ENCODE measurements around the gene GNAQ.

The GNAQ gene

DNA sequence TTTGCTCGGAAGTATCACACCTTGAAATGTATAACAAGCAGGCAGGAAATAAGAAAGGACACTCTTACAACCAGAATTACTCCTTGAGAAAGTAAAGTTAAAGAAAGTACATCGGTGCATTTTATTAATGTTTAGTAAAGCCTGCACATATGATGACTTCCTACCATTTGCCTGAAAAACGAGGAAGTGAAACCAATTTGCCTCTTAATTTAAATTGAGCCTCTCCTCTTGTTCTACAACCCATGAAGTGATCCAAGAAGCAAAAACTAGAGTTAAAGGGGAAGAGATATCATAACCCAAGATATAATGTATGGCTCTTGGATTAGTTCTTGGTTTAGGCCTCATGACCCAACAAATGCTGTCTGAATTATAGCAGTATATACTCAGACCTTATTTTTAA is 95.6 kb downstream of the GNAQ start:
- no peak for FAIRE-seq

DNA sequence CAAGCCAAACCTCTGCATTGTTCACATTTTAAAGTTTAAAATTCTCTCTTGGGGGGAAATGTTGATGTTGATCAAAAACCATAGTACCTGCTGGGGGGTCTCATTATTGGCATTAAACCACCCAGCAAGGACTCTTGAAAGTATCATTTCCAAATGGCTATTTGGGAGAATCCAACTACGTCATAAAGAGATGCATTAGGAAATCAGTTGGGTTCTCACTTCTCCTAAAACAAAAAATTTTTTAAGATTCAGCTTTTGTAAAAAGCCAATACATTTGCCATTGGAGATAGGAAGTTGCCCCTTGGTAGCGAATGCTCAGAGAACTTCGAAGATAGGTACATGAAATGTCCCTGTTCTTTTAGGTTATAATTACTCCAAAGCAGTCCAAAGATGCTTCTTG is 96.4 kb downstream of the GNAQ start:
- no peak for FAIRE-seq

DNA sequence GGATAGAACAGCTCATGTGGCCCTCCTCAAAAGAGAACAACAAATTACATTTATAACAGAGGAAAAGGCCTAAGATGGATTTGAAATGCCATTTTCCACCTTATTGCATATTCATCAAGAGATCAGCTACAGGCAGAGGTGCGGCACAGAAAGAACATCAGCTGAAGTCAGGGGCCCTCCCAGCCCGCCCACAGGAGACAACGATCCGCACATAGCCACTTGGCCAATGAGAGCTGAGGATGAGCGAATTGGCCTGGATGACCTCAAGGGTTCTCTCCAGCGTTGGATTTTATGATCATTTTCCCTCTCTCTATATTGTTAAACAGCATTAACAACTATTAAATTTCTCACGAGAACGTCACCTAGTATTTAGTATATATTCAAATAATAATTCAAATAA is 97.6 kb downstream of the GNAQ start:
- no peak for FAIRE-seq

DNA sequence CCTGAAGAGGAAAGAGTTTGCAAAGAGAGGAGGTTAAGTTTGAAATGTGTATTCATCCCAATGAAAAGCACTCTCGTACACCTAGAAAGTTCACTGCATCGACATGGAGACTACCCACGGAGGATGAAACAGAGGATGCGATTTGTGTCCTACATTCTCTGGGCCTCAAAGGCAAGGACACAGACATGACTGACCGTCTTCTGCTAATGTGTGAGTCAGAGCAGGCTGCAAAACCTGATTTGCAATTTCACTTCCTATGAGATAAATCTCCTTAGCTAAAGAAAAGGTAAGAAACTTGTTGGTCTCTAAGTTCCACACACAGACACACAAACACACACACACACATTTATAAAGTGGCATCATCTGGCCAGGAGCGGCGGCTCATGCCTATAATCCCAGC is 98.6 kb downstream of the GNAQ start:
- no peak for FAIRE-seq

DNA sequence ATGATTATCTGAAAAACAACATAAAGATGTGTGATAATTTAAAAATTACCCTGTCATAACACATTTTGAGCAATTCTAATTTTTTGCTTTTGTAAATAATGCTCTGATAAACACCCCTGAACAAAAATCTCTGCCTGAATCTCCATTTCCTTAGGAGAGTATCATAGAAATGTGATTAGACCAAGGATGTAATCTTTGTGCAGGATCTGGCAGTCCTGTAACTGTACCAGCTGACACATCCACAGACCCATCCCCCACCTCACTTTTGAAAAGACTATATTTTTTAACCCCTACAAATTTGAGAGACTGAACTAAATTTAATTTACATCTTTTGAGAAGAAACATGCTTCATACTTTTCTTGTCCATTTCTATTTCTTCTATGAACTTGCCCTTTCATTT is 101.7 kb downstream of the GNAQ start:
- no peak for FAIRE-seq

DNA sequence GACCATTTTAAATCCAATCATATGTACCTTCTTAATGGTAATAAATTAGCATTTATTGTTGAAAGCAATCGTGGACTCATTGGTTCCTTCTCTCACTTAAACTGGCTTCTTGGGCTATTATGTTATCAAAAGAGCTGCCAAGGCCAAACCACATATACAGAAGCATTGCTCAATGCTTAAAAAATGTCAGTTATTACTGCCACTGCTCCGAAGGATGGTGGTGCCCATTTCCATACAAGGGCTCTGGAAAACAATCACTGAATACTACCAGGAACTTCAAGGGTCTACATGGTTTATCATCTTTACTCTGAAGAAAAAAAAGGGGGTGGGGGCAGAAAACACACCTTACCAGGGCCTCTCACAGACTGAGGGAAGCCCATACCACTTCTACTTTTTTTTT is 104.3 kb downstream of the GNAQ start:
- no peak for FAIRE-seq

DNA sequence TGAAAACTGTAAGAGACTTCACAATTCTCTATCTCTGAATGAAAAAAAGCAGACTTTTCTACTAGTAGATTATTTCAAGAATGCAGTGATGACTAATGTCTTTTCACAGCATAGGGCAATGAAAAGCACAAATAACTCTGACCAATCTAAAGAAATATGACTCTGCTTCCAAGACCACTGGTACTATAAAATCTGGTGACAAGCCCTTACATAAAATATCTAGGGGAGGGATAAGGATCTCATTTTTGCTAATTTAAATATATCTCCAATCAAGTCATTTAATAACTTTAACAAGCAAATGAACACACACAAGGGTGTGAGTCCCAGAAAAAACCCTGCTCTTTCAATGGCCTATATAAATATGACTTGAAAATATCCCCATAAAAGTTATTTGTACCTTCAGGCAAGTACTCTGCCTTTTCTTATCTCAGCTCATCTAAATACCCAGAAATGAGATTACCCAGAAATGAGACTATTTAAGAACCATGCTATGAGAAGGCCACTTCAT is 105.2 kb downstream of the GNAQ start:
- no peak for FAIRE-seq

DNA sequence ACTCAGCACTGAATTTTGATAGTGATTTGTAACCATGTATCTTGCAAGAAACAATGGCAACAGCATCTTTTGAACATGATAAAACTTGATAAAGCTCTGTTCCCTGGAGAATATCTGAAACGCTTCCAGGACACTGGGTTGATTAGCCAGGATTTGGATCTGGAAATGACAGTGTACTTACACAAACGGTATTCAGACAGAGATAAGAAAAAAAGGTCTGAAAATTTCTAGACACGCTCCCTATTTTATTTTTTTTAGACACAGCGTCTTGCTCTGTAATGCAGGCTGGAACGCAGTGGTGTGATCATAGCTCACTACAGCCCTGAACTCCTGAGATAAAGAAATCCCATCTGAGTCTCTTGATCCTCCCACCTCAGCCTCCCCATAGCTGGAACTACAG is 109.0 kb downstream of the GNAQ start:
- FAIRE-seq, result no peak

DNA sequence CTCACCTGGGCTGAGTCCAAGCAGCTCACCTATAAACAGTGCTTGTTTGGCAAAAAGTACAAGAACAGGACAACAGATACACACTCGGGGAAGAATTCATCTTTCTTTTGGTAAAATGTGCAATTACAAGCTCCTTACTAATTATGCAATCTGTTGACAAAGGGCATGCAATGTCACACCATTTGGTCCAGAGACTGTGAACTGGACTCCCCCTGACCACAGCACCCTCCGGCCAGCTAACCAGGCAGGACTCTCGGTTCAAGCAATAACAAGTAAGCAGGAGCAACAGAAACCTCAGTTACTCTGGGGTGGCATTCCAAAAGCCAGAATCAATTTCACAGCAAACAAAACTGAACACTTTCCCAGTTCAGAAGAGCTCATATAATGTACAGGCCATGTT is 113.8 kb downstream of the GNAQ start:
- FAIRE-seq, result no peak

DNA sequence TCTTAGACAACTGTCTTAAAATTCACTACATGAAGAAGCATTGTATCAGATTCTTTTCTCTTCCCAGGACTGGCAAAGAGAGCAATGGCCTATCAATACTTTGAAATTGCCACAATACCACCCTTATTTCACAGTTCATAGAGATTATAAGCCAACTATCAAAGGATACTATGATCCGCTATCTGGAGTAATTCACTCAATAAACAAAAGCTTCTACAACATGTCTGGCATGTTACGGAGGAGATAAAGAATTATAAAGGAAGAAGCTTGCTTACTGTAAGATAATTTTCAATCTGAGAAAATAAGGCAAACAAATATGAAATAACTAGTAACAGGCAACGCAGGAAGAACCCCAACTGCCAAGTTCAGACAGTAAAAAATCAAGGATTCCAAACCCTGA is 114.8 kb downstream of the GNAQ start:
- no peak for FAIRE-seq

DNA sequence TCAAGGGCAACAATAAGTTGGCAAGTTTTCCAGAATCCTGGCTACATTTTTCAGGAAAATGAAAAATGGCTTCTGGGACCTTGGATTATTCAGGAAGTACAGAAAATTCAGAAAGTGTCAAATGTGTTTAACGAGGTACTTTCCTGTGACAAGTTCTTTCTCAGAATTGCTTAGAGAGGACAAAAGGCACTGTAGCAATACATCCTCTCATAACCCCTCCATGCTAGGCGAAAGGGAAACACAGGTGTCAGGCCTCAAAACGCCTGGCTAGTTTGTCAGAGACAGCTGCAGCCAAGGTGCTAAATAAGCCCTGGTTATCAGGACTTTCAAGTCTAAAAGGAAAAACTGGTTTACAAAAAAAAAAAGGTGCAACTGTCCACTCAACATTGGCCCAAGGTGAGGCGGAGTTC is 115.2 kb downstream of the GNAQ start:
- no peak for FAIRE-seq

DNA sequence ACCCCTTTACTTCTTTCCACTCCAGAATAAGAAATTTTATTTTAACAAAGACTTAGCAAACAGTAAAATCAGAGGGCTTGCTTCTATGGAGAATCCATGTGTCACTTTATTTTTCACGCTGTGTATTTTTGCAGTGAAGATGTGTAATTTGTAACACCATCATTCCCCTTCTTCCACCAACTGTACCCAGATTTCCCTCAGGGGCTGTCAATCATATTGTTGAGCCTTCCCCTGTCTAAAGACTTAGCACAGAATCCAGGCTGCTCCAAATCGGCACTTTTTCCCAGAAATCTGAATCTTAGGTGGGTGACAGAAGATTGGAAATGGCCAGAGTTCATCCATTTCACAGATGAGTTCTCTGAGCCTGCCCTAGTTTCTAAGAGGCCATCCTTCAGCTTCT is 115.9 kb downstream of the GNAQ start:
- FAIRE-seq, result no peak

DNA sequence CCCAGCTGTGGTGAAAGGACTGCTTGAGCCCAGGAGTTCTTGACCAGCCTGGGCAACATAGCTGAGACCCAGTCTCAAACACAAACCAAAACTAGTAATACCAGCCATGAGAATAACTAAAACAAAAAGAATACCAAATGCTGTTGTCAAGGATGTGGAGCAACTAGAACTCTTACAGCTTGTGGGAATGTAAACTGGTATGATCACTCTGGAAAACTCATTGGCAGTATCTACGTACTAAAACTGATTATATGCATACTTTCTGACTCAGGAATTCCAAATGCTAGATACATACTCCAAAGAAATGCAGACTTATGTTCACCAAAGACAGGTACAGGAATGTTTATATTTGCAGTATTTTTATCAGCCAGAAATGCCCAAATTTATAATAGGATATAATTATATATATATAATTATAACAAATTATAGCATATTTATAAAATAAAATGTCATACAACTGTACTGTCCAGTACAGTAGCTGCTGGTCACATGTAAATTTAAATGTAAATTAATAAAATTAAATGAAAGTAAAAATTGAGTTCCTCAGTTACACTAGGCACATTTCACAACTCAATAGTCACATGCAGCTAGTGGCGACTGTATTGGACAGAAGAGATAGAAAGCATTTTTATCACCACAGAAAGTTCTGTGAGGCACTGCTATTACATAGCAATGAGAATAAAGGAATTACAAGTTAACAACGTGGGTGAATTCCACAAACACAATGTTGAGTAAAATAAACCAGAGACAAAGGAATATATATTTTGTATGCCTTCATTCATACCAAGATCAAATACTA is 118.5 kb downstream of the GNAQ start:
- no peak for FAIRE-seq

DNA sequence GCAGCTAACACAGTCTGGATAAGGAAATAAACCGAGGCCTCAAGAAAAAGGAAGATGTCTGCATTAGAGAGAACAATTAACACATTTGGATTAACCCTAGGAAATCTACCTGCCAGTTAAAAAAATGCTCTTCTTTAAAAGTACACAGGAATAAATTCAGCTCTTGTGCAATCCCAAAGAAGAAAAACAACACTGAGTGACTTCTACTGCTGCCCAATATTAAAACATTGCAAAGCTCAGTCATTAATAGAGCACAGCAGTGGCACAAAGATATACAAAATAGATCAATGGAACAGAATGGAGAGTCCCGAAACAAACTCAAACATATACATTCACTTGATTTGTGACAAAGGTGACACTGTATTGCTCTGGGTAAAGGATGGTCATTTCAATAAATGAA is 119.7 kb downstream of the GNAQ start:
- no peak for FAIRE-seq

DNA sequence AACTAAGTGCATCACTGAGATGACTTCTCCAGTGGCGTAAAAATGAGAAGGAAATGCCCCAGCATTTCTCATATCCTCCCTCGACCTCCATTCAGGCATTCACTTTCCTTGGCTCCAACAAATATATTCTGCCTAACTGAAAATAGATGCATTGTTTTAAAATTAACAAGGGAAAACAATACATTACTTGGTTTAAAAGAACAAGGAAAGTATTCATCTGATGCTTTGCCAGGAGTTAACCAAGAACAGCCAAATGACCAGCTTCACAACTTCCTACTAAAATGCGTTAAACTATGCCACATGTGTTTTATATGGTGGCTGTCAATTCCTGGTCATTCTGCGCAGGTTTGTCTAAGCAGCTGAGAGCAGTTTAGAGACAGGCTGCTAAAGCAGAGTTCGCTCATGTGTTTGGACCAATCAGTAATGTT is 121.4 kb downstream of the GNAQ start:
- FAIRE-seq, result no peak

DNA sequence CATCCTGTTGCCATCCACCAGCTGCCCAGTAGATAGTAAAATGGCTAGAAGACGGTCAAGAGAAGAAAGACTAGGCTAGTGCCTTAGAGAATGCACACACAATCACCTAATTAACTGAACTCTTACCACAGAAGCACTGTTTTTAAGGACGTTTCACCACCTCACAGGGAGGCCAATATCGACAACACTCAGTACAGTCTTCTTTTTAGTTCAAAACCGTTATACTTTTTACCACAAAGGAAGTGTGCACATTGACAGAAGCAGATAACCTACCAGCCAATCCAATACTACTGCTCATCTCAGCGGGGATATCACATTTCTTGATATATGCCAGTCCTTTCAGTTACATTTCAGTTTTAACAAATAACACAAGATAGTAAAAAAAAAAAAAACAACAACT is 122.3 kb downstream of the GNAQ start:
- no peak for FAIRE-seq

DNA sequence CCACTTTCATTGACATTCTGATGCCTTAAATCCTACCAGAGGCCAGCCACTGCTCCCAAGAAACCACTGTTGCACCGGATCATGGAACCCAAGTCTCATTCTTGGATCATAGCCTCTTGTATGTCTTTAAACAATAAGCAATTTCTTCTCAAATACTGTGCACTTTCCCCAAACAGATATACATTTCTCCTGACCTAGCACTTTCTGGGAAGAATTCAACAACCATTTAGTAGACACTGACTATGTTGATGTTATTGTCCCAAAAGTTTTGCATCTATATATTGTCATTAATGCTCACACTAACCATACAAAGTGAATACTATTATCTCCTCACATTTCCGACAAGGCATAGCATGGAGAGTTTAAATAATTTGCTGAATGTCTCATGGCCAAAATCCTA is 123.3 kb downstream of the GNAQ start:
- FAIRE-seq, result no peak

DNA sequence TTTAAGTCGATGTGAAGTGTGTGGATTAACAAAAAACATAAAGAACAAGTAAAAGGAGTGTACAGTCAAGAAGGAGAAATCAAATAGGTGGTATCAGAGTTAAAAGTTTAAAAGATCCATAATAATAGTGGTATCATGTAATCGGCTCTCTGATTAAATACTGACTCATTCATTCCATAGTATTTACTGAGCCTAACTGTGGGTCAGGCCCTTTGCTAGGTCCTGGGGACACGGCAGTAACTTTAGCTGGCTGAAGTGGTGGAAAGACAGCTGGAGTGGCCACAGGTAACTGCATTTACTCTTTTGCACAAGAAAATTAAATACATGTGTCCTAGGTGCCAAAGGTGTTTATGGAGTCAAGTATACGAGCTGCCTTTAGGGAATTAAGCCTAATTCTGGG is 124.0 kb downstream of the GNAQ start:
- no peak for FAIRE-seq

DNA sequence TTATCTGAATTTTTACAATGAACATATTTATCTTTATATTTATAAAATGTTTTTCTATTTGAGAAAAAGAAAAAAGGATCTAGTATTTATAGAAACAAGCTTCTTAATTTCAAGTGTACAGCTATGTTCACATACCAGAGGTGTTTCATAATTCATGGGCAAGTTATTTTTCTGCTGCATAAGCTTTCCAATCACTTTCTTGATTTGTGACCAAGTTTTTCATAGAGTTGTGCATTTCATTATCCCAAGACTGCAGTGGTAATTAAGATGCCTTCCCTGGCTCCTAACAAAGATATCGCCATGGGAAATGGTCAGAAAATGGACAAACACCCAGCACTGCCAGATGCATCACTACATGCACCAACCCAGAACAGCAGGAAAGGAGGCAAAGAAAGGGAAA is 124.6 kb downstream of the GNAQ start:
- FAIRE-seq, result no peak

DNA sequence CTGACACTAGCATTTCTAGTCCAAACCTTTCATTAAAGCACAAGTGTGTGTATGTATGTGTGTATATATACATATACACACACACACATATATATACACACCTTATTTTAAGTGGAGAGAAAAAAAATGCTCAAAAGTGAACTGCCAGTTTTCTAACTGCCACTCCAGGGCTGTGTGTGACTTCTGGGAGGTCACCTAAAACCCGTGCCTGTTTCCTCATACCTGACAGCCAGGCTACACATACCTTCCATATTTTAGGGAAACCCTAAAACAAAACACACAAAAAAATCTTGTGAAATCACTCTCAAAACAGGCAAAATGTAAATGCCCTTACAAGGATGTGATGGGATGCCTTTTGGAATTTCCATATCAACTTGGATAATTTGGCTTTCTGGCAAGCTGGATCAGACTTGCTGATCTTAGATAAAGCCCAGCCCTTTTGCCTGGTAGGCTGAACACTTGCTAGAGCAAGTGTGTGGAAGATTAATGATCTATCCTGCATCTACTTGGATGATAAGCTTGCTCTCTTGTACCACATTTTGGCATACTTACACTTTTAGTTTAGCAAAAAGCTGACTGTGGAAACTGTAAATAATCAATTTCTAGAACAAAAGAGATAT is 127.8 kb downstream of the GNAQ start:
- FAIRE-seq, result no peak

DNA sequence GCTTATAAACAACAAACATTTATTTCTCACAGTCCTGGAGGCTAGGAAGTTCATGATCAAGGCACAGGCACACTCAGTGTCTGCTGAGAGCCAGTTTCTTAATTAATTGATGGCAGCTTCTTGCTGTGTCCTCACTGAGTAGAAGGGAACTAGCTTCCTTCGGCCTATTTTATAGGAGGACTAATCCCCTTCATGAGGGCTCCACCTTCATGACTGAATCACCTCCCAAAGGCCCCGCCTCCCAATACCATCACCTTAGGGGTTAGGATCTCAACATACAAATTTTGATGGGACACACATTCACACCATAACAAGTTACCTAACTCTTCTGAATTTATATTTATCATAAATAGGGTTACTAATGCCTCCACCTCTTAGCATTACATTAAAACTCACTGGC is 129.8 kb downstream of the GNAQ start:
- no peak for FAIRE-seq

DNA sequence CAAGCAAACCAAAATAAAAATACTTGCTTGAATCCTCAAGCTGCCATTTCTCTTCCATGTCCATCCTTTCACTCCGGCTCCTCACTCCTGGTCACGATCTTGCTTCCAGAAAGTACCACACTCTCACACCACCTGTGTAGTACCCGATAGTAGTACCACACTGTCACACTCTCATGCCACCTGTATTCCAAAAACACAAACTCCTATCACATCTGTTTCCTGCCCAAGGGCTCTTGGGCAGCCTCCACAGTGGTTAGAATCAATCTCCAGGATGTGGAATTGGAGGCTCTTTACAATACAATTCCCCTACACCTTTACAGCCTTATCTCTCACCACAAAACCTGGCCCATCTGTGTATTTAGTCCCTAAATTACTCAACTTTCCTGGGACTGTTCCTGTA is 130.6 kb downstream of the GNAQ start:
- no peak for FAIRE-seq

DNA sequence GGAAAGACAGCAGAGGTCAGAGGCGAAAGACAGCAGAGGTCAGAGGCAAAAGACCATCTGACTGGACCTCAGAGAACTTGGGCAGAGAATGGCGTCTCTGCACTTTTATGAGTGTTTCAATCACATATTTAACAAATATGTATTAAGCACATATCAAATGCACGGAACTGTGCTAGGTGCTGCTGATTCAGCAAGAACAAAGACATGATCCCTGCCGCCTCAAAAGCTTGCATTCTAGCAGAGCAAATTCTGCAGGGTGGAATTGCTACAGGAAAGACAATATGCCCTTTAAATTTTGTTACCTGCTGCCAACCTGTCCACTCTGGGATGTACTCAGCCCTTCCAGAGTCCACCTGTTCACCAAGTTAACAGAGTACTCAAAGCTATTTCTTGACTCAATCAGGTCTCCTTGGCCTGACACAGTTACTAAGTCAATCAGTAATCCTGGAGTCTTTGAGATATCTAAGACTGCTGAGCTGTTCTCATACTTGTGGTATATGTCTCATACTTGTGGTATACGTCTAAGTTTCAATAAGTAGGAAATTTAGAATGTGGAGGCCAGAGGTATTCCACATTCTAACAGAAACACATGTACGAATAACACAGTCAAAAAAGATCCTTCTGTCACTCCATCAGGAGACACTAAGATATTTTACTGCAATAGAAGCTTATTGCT is 131.8 kb downstream of the GNAQ start:
- no peak for FAIRE-seq

DNA sequence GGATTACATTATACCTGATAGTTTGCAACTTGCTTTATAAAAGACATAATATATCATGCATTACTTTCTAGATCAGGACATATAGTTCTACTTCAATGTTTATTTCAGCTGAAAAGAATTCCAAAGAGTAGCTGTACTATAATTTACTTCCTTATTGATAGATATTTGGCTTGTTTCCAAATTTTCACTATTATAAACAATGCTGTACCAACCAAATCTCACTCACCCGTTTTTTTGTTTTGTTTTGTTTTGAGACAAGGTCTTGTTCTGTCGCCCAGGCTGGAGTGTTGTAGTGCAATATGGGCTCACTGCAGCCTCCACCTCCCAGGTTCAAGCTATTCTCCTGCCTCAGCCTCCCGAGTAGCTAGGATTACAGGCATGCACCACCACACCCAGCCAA is 132.7 kb downstream of the GNAQ start:
- FAIRE-seq, result no peak
